ENCODE measurements around the gene CYB561D2.

- no peak for TF ChIP-seq CTCF (IDR thresholded peaks at IDR 0.05; ENCODE audit: low read length)
- TF ChIP-seq EZH2 (IDR thresholded peaks at IDR 0.05; ENCODE audit: borderline replicate concordance, low read length): no peak
Observed at GRCh38 chr3:50385754-50386153, 35.1 kb downstream of the CYB561D2 start.
